HT1080 (cell line): ENCODE results near the gene MMP13. TPM values are rescaled to one million over a fixed set of nuclear protein-coding genes. Genes with fewer than 3 reads are reported as not detected.
"Not testable (repeated sequence)": the region's sequence is repeated elsewhere in the genome, so short reads cannot be mapped to it uniquely, and the experiment has no call there.

Source experiments
- DNase-seq: peaks from one replicate; pipeline ENCODE4 v3.0.0-alpha.2; 2015; ENCODE audit warnings: low read depth
- total RNA-seq: library from RNA; depleted of rRNA; stranded (reverse); fragments of >200 nt; shearing (Covaris generic); gene quantifications from 2 replicates; pipeline ENCODE4 v1.2.3, GENCODE V29; 2014

Gene MMP13
- total RNA-seq, 1 experiment from 2014 or later: 0.47 TPM

DNA sequence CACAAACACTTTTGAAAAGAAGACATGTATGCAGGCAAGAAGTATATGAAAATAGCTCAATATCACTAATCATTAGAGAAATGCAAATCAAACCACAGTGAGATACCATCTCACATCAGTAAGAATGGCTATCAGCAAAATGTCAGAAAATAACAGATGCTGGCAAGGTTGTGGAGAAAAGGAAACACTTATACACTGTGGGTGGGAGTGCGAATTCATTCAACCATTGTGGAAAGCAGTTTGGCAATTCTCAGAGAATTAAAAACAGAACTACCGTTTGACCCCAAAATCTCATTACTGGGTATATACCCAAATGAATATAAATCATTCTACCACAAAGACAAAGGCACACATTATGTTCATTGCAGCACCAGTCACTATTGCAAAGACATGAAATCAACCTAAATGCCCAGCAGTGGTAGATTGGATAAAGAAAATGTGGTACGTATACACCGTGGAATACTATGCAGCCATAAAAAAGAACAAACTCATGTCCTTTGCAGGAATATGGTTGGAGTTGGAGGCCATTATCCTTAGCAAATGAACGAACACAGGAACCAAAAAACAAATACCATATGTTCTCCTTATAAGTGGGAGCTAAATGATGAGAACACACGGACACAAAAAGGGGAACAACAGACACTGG lies 18.5 kb downstream of the MMP13 start:
- DNase-seq: no peak

DNA sequence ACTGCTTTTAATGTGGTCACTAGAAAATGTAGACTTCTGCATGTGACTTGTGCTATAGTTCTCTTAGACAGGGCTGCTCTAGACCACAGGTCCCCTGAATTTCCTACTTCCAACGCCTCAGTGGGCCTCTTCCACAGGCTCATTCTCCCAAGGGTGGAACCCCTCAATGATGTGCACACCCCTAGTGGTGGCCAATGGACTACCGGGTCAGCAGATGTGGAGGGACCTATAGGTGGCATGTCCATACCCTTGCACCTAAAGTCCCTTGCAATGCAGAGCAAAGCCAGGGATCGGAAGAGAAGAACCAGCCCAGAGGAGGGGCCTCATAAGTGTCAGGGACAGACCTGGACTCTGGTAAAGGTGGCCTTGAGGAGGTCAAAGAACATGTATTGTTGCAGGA lies 20.0 kb downstream of the MMP13 start:
- no peak for DNase-seq

DNA sequence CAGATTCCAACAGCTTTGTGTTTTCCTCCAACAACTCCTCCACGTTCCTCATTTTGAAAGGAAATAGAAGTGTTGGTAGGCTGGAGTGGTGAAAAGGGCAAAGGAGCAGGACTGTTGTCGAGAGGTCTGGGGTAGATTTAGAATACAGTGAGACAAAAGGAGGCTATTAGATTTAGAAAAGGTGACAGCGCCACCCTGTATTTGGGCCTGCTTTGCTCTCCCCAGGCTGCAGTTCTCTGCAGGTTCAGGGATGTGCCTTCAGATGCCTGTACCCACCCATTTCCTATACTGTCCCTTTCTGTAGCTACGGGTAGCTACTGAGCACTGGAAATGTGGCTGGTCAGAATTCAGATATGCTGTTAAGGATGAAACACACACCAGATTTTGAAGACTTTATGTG lies 20.8 kb downstream of the MMP13 start:
- DNase-seq: no peak

DNA sequence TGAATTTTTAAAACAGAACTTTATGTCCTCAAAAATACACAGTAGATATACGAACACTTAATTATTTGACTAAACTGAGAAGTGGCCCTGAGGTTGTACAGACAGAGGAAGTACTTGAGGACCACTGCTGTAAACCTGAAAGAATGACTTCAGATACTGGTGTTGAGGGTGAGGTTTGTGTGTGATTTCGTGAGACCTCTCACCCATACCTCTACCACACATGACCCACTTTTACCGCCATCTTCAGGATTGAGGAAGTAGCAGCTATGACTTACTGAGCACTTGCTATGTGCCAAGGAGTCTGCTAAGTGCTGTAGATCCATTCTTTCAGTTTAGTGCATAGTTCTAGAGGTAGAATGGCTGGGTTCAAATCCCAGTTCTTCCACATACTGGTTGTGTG lies 21.9 kb downstream of the MMP13 start:
- no peak for DNase-seq

DNA sequence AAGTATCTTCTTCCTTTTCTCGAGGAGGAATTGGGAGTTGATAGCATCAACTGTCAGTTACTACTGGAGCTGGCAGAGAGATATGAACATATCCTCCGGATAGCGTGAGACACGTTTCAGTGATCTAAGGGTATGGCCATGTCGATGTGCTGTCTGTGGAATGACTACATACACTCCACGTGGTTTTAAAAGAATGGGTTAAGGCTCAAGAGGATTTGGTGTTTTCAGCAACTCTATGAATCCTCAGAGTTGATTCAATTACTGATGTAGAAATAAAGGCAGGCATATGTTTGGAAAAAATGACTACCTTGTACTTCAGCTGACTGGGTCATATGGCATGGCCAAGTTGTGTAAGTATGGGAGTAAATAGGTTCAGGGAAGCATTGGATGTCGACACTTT lies 22.9 kb downstream of the MMP13 start:
- no peak for DNase-seq

DNA sequence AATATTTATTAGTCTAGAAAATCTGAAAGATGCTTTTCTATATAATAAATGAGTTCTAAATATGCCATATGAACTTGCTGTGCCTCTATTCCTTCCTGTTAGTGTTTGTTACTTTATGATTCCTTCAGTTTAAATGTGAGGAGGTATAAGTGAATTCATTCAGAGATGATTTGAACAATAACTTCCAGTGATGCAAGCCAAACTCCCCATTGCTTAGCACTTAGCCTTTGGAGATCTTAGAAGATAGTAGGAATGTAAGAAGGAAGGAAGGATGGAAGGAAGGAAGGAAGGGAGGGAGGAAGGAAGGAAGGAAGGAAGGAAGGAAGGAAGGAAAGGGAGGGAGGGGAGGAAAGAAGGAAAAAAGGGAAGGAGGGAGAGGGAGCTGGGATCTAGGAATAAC lies 25.1 kb downstream of the MMP13 start:
- DNase-seq: no peak

DNA sequence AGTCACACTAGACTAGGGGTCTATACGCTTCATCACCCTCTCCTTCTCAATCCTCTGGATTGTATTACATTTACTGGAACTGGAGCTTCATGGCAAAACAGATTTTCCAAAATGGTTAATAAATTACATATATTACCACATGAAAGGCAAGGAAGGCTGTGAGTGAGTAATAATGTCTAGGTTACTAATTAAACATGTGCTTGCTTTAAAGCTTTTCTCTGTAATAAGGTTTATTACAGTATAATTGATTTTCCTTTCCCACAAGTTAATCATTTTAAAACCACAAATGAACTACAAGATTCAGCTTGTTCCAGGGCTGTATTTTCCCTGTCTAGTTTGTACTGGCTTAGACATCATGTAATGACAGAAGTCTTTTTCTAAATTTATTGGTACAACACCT lies 25.6 kb downstream of the MMP13 start:
- DNase-seq: no peak

DNA sequence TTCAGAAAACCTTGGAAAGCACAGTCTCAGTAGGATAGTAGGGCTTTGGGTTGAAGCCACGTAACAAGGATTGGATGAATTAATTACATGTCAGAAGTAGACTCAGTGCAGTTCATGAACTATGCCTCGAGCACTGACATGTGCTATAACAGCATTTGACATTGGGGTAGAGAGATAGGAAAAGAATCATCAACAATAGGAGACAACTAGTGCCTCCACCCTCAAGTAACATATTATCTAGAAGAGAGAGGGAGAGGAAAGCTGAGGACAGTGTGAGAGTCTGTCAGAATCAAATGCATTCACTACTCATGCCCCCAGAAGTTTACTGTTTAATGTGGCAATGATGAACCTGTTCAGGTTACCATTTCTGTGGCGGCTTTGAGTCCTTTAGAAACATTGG lies 26.4 kb downstream of the MMP13 start:
- no peak for DNase-seq

DNA sequence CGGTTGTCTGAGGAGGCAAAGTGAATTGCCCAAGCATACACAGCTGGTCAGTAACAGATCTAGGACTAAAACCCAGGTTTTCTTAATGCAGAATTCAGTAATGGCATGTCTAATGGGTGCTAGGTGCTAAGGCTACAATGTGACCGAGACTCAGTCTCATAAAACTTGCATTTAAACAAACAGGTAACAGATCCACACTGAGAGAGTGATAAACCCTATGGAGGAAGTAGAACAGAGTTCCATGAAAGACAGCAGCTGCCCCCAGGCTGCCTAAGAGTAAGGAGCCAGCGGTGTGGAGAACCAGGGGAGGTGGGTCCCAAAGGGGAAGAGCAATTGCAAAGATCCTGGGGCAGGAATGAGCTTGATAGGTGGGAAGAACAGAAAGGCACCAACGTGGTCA lies 27.3 kb downstream of the MMP13 start:
- no peak for DNase-seq

DNA sequence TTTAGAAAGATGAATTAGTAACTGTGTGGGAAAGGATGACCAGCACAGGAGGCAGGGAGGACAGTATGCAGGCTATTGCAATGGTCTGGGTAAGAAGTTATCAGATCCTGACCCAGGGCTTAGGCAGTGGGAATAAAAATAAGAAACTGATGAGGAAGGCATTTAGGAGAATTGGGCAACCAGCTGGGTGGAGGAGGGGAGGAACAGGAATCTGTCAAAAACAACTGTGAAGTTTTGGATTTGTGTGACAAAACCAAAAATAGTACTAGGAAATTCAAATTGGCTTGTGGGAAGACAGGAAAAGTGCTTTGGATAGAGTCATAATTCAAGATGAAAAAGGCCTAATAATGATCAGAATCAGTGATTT lies 27.9 kb downstream of the MMP13 start:
- no peak for DNase-seq

DNA sequence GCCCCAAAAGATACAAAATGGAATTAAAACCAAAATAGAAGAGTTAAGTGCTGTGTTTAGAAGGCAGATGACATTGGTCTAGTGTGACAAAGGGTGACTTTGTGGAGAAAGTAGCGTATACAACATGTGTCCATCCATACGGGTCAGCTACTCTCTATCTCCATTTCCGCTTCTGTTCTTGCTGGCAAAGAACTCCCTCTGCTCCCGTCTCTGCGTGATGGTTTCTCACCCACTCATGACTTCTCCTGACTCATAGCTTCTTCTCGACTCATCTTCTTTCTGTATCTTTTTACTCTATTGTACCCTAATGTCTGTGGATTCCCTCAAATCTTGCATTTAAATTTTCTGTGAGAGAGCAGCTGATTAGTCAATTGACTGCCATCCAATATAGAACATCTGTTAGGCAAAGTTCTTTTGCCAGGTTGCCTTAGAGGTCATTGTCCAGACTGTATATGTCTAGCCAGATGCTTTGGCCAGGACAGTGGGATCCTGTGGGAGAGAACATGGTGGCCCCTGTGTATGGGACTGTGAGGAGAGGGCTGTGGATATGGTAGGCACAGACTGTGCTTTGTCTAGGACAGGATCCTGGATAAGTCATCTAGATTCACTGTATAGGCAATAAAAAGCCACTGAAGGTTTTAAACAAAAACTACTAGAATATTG lies 28.4 kb downstream of the MMP13 start:
- no peak for DNase-seq

DNA sequence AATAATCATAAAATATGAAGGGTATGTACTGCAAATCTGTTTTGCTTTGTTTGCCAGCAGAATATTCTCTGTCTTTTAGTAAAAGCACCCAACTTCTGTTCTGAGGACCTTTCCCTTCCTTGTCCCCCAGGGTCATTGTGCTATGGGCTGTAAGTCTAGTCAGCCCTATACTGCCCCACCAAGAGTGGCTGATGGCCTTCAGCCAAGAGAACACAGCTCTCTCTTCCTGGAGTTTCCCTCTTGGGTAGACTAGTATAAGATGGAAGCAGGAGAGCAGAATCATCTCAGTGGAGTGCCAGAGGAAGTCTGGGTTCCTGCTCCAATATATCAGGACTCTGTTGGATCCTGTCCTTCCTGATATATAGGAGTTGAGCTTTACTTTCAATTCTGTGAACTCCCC lies 29.0 kb downstream of the MMP13 start:
- no peak for DNase-seq

DNA sequence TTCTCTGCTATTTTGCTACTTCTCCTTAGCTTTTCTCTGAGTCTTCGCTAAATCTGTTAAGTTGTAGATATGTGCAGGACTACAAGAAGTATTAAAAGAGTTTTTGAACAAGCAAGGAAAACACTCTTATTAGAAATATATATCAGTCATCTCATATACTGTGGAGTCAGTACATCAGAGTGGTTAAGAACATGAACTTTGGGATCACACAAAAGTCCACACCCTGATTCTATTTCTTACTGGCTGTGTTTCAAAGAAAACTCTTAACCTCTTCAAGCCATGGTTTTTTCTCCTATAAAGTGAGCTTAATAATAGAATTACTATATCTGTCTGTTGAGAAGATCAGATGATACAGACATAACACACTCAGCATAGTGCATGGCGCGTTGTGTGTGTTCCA lies 29.5 kb downstream of the MMP13 start:
- DNase-seq: no peak

DNA sequence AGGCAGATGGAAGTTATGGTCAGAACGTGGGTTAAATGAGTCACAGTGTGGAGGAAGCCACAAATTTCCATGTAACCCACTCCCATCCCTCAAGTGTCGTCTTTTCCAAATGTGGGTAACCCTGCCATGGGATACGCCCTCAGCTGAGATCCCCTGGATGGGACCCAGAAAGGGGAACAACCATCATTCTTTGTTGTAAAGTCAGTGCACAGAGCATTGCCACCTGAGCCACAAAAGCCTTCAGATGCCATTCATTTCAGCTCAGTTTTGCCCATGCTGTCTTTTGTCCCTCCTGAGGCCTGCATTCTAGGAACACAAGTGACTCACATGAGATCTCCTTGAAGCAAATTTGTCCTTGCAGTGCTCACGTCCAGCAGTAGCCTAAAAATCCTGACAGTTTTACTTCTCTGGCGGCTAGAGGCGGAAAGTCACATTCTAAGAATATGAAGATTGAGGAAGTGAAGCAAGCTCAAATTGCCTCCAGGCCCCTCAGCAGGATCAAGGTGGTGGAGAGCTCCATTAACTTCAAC lies 30.6 kb downstream of the MMP13 start:
- DNase-seq: peak; percentile 49

DNA sequence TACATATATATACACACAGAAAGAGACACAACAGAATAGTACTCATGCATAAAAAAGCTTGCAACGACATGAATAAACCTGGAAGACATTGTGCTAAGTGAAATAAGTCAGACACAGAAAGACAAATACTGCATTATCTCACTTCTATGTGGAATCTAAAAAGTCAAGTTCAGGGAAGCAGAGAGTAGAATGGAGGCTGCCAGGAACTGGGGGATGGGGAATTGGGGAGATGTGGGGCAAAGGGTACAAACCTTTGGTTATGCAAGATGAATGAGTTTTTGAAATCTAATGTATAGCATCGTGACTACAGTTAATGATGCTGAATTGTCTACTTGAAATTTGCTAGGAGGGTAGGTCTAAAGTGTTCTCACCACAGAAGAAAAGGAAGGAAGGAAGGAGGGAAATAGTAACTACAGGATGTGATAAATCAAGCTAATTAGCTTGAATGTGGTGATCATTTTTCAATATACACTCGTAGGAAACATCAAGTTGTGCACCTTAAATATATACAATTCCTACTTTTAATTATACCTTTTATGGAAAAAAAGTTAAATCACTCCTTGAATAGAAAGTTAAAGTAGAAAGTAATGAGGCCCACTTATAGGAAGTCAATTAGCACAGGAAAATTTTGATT lies 33.8 kb downstream of the MMP13 start:
- DNase-seq: no peak

DNA sequence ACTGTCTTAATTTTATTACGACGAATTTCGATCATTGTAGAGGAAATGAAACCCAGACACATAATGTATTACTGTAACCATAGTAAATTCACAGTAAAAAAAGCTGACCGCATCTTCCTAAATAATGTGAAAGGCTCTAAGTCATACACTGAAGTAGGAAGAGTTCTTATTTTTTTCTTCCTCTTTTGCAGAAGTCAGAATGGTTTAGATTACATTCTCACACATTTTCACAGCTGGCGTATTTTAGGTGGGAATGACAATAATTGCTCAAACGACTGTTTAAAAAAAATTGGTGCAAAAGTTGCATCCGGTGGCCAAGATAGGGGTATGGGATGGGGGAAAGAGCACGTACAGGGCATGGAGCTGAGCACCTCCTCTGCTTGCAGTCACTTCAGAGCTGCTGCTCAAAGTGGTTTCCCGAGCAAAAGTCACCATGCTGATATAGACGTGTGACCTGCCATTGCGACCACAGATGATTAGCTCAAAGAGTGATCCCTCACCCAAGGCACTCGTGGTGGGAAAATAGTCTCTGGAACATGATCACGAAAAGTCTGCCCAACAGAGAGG lies 35.3 kb downstream of the MMP13 start:
- DNase-seq: no peak

DNA sequence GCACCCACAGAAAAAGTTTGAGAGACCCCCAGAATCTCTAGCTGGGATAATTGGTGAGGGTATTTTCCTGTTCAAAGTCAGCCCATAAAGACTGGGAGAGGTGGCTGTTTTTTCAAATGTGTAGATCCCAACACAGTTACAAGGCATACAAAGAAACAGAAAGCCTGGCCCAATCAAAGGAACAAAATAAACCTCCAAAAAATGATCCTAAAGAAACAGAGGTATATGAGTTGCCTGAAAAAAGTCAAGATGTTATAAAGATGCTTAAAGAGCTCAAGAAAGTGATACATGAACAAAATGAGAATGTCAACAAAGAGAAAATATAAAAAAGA lies 40.5 kb downstream of the MMP13 start:
- no peak for DNase-seq

DNA sequence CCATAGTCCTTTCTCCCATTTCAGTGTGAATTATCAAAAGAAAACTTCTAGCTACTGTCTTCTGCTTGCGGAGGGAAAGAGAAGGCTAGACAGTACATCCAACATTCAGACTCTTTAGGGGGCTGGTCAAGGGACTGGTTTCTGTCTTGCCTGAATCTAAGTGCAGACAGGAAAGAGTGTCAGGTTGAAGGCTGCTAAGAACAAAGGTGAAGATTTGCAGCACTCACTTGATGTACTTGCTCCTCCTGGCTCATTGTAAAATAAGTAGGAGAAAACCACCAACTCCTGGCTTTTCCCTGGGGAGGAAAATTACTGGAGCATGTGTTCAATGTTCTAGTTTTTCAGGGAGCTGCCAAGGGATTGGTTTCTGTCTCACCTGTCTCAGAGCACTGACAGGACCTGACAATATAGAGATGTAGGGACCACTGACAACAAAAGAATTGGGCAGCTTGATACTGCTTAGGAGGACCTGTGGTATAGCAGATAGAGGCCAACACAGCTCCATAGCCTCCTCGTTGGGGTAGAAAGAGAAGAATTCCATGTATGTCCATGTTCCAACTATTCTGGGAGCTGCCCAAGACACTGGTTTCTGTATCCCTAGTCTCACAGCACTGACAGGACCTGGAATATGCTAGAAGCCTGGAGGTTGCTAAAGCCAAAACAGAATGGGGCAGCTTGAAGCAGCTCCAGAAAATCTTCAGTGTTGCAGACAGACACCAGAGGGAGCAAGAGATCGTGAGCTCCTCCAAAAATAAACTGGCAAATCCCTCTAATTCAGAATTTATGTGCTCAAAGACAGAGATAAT lies 41.1 kb downstream of the MMP13 start:
- peak; percentile 42 for DNase-seq

DNA sequence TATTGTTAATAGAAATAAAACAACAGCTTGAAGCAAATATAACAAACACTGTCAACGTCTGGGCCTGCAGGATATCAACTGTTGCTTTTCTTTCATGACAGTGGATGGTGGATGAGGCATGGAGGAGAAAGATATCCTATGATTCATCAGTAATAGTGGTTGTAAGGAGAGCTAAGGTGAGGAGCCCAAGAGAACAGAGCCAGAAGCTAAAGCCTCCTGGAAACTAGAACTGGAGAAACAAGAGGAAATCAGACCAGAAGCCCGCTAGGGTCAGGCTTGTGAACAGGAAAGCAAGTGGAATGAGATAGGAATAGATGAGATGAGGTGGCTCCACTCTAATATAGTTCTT lies 43.1 kb downstream of the MMP13 start:
- DNase-seq: peak; percentile 42

DNA sequence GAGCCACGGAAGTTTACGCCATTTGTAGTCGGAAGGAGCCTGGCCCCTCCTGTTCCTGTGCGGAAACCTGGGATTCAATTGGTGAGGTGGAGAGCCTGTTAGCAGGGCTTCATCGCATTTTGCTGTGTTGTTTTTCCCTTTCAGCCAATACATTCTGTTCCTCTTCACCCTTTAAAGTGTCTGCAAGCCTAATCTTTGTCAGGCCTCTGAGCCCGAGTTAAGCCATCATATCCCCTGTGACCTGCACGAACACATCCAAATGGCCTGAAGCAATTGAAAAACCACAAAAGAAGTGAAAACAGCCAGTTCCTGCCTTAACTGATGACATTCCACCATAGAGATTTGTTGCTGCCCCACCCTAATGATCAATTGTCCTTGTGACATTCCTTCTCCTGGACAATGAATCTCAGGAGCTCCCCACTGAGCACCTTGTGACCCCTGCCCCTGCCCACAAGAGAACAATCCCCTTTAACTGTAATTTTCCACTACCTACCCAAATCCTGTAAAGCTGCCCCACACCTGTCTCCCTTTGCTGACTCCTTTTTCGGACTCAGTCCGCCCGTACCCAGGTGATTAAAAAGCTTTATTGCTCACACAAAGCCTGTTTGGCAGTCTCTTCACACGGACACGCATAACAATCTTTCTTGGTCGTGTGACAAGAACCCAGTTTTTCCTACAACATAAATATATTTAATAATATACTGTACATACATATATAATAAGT lies 43.6 kb downstream of the MMP13 start:
- no peak for DNase-seq

DNA sequence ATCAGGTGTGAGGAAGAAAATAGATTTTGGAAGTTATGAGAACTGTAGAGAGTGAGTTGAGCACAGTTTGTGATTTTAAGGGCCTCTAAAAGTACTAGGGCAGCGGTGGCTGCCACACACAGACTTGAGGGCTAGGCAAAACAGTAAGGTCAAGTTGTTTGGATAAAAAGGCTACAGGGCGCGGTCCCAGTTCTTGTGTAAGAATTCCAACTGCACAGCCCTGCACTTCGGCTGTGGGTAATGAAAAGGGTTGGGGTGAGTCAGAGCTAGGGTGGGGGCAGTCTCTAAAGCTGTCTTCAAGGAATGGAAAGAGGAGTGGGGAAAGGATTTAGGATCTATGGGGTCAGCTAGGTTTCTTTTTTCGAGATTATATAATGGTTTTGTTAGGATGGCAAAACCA lies 49.7 kb downstream of the MMP13 start:
- DNase-seq: not testable (repeated sequence)
